GM21447 (cell line): ENCODE data around the gene SYT1.
"Not testable (repeated sequence)": the region's sequence is repeated elsewhere in the genome, so short reads cannot be mapped to it uniquely, and the experiment has no call there.

Source experiments
- ATAC-seq: cut with Tn5 transposase; IDR thresholded peaks from one replicate; pipeline ENCODE4 v1.9.1; 2021; ENCODE audit not compliant: unreplicated experiment

The SYT1 gene

GRCh38 chr12:79200176-79200575 lies 335.6 kb downstream of the SYT1 start:
- no peak for ATAC-seq

DNA sequence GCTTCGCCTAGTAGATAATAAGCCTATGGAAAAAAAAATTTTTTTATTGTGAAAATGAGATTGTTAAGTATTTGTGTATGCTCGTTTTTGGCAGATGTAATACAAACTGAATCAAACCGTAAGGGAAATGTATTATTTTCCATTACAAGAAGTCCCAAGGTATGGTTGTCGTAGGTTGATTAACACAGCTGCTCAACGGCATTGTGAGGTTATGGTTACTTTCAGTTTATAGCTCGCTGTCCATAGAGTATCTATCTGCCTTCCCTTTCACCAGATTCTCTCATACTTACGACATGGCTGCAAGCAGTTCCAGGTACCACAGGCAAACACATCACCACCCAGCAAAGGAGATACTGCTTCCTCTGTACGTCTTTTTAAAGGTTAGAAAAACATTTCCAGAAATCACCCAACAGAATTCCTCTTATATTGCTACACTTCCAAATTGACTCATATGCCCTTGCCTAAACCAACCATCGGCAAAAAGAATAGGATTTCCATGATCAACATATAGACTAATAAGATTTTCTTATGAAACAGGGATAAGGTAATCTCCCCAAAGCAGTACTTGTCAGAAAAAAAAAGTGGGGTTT lies 338.6 kb downstream of the SYT1 start:
- ATAC-seq, result no peak

DNA sequence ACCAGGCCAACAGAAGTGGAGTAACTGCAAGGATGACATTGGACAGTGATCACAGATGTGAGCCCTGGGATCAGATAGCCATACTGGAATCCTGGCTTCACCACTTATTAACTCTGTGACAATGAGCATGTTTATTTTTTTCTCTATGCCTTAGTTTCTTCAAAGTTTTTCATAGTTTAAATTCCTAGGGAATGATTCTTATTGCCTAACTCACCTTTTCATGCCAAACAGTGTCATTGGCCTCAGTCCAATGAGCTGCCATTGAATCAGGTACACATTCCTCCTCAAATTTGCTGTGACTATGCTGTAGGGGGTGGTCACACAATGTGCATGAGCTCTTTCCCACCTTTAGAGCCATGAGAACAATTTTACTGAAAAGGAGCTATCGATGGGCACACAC lies 342.3 kb downstream of the SYT1 start:
- ATAC-seq, result no peak

DNA sequence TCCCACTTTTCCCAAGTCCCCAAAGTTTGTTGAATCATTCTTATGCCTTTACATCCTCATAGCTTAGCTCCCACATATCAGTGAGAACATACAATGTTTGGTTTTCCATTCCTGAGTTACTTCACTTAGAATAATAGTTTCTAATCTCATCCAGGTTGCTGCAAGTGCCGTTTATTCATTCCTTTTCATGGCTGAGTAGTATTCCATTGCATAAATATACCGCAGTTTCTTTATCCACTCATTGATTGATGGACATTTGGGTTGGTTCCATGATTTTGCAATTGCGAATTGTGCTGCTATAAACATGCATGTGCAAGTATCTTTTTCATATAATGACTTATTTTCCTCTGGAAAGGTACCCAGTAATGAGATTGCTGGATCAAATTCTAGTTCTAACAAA lies 345.8 kb downstream of the SYT1 start:
- not testable (repeated sequence) for ATAC-seq

GRCh38 chr12:79217306-79217705 lies 352.7 kb downstream of the SYT1 start:
- ATAC-seq, result no peak

- ATAC-seq, result no peak
Measured at GRCh38 chr12:79223210-79223609, 358.6 kb downstream of the SYT1 start.

GRCh38 chr12:79223761-79224160 lies 359.2 kb downstream of the SYT1 start:
- no peak for ATAC-seq

DNA sequence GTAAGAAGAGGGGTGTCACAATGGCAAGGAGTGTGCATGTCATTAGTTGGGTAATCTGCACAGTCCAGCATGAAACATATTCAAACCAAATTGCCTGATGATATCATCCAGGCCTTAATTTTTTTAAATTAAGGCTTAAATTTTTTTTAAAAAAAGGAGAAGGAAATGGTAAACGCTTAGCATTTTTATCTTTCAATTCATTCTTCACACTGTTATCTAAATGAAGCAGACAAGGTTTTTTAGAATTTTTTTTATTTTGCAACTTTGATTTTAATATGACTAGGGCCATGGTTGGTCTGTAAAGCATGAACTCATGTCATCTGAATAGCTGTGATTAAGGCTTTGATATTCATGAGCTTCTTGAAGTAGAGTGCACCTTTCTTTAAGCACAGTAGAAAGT lies 362.5 kb downstream of the SYT1 start:
- no peak for ATAC-seq

- no peak for ATAC-seq
Measured at GRCh38 chr12:79227646-79228045, 363.1 kb downstream of the SYT1 start.

GRCh38 chr12:79233341-79233781 lies 368.8 kb downstream of the SYT1 start:
- no peak for ATAC-seq

- ATAC-seq, result no peak
Measured at GRCh38 chr12:79236920-79237319, 372.3 kb downstream of the SYT1 start.

GRCh38 chr12:79238246-79238645 lies 373.7 kb downstream of the SYT1 start:
- ATAC-seq, result no peak

- ATAC-seq, result no peak
Measured at GRCh38 chr12:79247494-79247893, 382.9 kb downstream of the SYT1 start.

GRCh38 chr12:79250186-79250585 lies 385.6 kb downstream of the SYT1 start:
- ATAC-seq, result no peak

DNA sequence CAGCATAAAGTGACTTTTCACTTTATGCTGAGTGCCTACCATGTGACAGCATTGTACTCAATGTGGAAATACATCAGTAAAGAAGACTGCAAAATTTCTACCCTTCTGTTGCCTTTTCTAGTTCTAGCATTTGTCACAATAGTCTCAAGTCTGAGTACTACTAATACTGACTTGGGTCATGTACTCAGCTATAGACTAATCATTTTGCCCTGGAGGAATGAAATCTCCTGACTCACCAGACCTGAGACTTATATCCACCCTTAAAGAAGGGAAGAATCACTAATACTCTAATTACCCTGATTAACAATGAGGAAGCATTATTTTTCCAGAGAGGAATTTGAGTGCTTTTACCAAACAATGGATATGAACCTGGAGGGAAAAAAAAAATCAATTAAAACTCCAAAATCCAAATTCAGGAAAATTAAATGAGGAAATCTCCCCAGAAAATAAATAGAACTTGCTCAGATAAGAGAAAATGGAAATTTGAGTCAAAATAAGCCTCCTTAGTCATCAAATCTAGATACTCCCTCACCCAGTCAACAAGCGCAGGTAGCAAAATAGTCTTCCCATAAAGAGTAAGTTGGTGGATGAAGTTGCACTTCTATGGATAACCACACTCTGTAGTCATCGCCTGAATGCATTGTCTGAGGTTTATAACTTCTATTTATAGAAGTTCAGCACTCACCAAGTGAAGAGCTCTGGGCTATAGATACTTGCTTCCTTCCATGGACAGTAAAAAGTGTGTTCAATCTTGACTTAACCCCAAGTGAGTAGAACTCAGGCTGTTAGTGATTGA lies 386.6 kb downstream of the SYT1 start:
- no peak for ATAC-seq

GRCh38 chr12:79252358-79253075 lies 387.9 kb downstream of the SYT1 start:
- ATAC-seq, result no peak

GRCh38 chr12:79255288-79255687 lies 390.7 kb downstream of the SYT1 start:
- no peak for ATAC-seq

- ATAC-seq, result no peak
Measured at GRCh38 chr12:79260923-79261322, 396.3 kb downstream of the SYT1 start.

DNA sequence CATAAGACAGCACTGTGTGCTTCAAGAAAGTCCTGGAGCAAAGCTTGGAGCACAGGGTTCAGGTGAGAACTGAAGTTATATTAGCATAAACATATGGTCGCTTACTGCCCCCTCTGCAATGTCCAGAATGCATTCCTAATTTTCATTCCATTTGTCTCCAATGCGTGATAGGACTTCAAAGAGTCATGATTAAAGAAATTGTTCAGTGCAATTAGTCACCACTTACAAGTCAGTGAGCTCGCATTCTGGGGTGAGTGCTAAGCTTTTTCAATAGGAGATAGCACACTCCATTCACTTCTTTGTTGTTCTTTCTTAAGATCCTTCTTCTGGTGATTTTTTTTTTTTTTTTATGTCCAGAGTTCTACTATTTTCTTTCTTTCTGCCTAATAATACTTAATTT lies 398.4 kb downstream of the SYT1 start:
- no peak for ATAC-seq

DNA sequence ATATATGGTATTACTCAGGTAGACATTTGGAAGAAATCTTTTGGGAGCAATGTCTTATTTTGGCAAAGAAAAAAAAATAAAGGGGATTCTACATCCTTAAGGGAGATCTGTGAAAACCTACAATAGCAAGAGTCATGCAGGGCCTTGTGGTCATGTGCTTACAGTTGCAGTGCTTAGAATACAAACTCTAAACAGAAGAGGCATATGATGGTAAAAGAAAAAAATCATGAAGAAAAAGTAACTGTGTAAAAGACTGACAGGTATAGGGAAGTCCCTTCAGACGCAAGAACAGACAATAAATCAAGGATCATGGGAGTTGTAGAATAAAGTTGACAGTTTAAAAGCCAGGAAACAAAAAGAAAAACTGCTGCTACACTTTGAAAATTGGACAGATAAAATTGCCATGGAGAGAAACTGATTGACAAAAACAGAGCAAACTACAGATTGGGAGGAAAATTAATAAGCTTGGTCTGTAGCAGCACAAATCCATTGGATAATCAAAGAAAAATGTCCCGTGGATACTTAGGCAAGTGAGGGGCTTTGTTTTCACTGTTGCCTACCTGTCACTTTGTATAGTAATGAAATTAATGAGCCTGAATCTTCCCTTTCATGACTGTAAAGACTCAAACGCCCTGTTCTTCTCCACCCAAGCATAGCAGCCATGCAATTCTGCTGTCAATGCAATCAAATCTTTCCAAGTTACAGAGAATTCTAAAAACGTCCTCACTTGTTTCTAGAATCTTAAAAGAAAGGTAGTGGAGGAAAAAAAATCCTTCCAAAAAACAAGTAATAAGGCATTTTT lies 402.0 kb downstream of the SYT1 start:
- no peak for ATAC-seq

GRCh38 chr12:79267580-79267979 lies 403.0 kb downstream of the SYT1 start:
- ATAC-seq, result no peak
